Keratinocyte (primary cell): ENCODE results near the gene MNAT1. TPM values are rescaled to one million over a fixed set of nuclear protein-coding genes. Genes with fewer than 3 reads are reported as not detected.

Experiments used
- DNase-seq: peaks from one replicate; pipeline ENCODE4 v3.0.0-alpha.2; 2011; ENCODE audit warnings: low read depth, missing footprints, low spot score
- FAIRE-seq: peaks from 2 replicates; lab custom pipeline; 2011; peaks lifted over from hg19 to GRCh38; lab: Jason Lieb, UNC
- H2AFZ ChIP-seq: 2 replicates; pipeline ENCODE4 v1.6.0; 2012; ENCODE audit warnings: low read length, control low read depth, inconsistent platforms; ENCODE audit not compliant: control insufficient read depth
- H3K27ac ChIP-seq: 2 replicates; pipeline ENCODE4 v1.5.1; 2011; ENCODE audit warnings: low read length; ENCODE audit not compliant: control insufficient read depth, insufficient read depth
- H3K27me3 ChIP-seq: 3 replicates; pipeline ENCODE4 v1.6.0; 2011; ENCODE audit warnings: low read length; ENCODE audit not compliant: control insufficient read depth, insufficient read depth; ENCODE audit errors: extremely low read depth
- H3K36me3 ChIP-seq, 2 experiments: 2 replicates in 1 of 2; 3 replicates in 1 of 2; pipeline ENCODE4 v1.5.1; 2011; ENCODE audit warnings: low read length in 2 of 2, mild to moderate bottlenecking in 1 of 2; ENCODE audit not compliant: control insufficient read depth in 2 of 2, insufficient read depth in 2 of 2; ENCODE audit errors: extremely low read depth in 1 of 2
- H3K4me1 ChIP-seq: 3 replicates; pipeline ENCODE4 v1.5.1; 2011; ENCODE audit warnings: low read length; ENCODE audit not compliant: control insufficient read depth, insufficient read depth; ENCODE audit errors: extremely low read depth
- H3K4me2 ChIP-seq: 3 replicates; pipeline ENCODE4 v1.6.0; 2011; ENCODE audit warnings: low read depth, low read length; ENCODE audit not compliant: control insufficient read depth, insufficient read depth; ENCODE audit errors: extremely low read depth
- H3K4me3 ChIP-seq, 3 experiments: fragments of 200-600 bp in 1 of 3; sonication (generic) in 1 of 3; 2 replicates in 2 of 3; 3 replicates in 1 of 3; pipeline ENCODE4 v1.5.1; 2011 to 2016; ENCODE audit warnings: low read length in 3 of 3, mild to moderate bottlenecking in 3 of 3, control low read depth in 2 of 3, inconsistent platforms in 1 of 3, low read depth in 1 of 3, mixed read lengths in 1 of 3, mixed run types in 1 of 3, moderate library complexity in 1 of 3; ENCODE audit not compliant: control insufficient read depth in 2 of 3, insufficient read depth in 2 of 3; ENCODE audit errors: extremely low read depth in 1 of 3
- H3K79me2 ChIP-seq: 2 replicates; pipeline ENCODE4 v1.6.0; 2012; ENCODE audit warnings: low read length; ENCODE audit not compliant: control insufficient read depth, insufficient read depth
- H3K9ac ChIP-seq: 3 replicates; pipeline ENCODE4 v1.6.0; 2011; ENCODE audit warnings: low read length; ENCODE audit not compliant: control insufficient read depth, insufficient read depth; ENCODE audit errors: extremely low read depth
- H3K9me1 ChIP-seq: 3 replicates; pipeline ENCODE4 v1.6.0; 2011; ENCODE audit warnings: low read length; ENCODE audit not compliant: control insufficient read depth, insufficient read depth; ENCODE audit errors: extremely low read depth
- H3K9me3 ChIP-seq: 2 replicates; pipeline ENCODE4 v1.5.1; 2012; ENCODE audit warnings: low read depth, low read length; ENCODE audit not compliant: control insufficient read depth
- H4K20me1 ChIP-seq: 3 replicates; pipeline ENCODE4 v1.6.0; 2011; ENCODE audit warnings: low read length; ENCODE audit not compliant: control insufficient read depth, insufficient read depth; ENCODE audit errors: extremely low read depth
- CTCF ChIP-seq, 3 experiments: IDR thresholded peaks in 1 of 3; conservative IDR thresholded peaks in 1 of 3; optimal IDR thresholded peaks in 1 of 3; 2 replicates in 2 of 3; 3 replicates in 1 of 3; pipeline versions ENCODE3 to v1.5.1; 2011; ENCODE audit warnings: low read length in 3 of 3, mild to moderate bottlenecking in 3 of 3, moderate library complexity in 2 of 3, control low read depth in 1 of 3, inconsistent platforms in 1 of 3; ENCODE audit not compliant: insufficient read depth in 2 of 3; ENCODE audit errors: extremely low read depth in 1 of 3
- EZH2 ChIP-seq: IDR thresholded peaks from one replicate; pipeline ENCODE4 v1.6.1; 2012; ENCODE audit warnings: inconsistent platforms, mild to moderate bottlenecking, low read length, moderate library complexity
- dilution Hi-C: fragments of 300-500 bp; cut with MboI; formaldehyde crosslinking; loops from one replicate; pipeline ENCODE4 v1.7.0; 2020; ENCODE audit warnings: low sequenced_read_pairs; ENCODE audit not compliant: extremely low pct_ligation_motif_present
- polyA plus RNA-seq, 5 experiments: library from polyadenylated mRNA; depleted of rRNA in 3 of 5; stranded (reverse) in 3 of 5; stranded (forward) in 1 of 5; unstranded in 1 of 5; fragments of >200 nt; gene quantifications; 1 replicate in 1 of 5; 2 replicates in 3 of 5; 3 replicates in 1 of 5; pipeline versions ENCODE4 v1.2.1 to v1.2.3, GENCODE V29; 2011 to 2012; ENCODE audit warnings: missing spikeins in 2 of 5, low read depth in 1 of 5, low replicate concordance in 1 of 5

Gene MNAT1
- polyA plus RNA-seq, 1 donor (not counting 4 experiments of a cell fraction or from before 2014, with no cell fraction given): 79.5 TPM

- dilution Hi-C loops: no loop called here
- Histone ChIP-seq H4K20me1 (no peaks in the 10 kb centered on the region), H3K27ac (no peak overlapping the region), H3K79me2 (no peaks in the 10 kb centered on the region), H3K9ac (no peak overlapping the region), H3K4me3 (no peak overlapping the region), H3K9me1 (no peaks in the 10 kb centered on the region), H3K9me3 (no peaks in the 10 kb centered on the region), H3K4me2 (no peak overlapping the region), H3K36me3 (no peaks in the 10 kb centered on the region), H2AFZ (no peak overlapping the region), H3K4me1 (no peaks in the 10 kb centered on the region), H3K27me3 (no peaks in the 10 kb centered on the region)
- no peak for TF ChIP-seq EZH2
- no peak for TF ChIP-seq CTCF (optimal IDR thresholded peaks at IDR 0.05 in 1 of 3, IDR thresholded peaks at IDR 0.05 in 1 of 3, conservative IDR thresholded peaks at IDR 0.05 in 1 of 3; ENCODE audit: extremely low read depth in 1 of 3, insufficient read depth in 2 of 3, low read length in 3 of 3)
- no peak for DNase-seq
- FAIRE-seq: no peak
Measured at GRCh38 chr14:60946773-60947172, 212.2 kb downstream of the MNAT1 start.

GRCh38 chr14:60951776-60952435 lies 217.3 kb downstream of the MNAT1 start:
- no peaks in the 10 kb centered on the region for H3K4me1 ChIP-seq
- H3K79me2 ChIP-seq: no peaks in the 10 kb centered on the region
- H3K36me3 ChIP-seq: no peaks in the 10 kb centered on the region
- FAIRE-seq (no peak), DNase-seq (no peak)
- no peak overlapping the region for H2AFZ ChIP-seq
- H3K9ac ChIP-seq: no peak overlapping the region
- no peaks in the 10 kb centered on the region for H3K9me1 ChIP-seq
- H3K27ac ChIP-seq: no peak overlapping the region
- dilution Hi-C loops: no loop called here
- no peaks in the 10 kb centered on the region for H4K20me1 ChIP-seq
- H3K4me3 ChIP-seq: no peak overlapping the region
- H3K27me3 ChIP-seq: no peaks in the 10 kb centered on the region
- no peaks in the 10 kb centered on the region for H3K9me3 ChIP-seq
- no peak overlapping the region for H3K4me2 ChIP-seq
- TF ChIP-seq CTCF (optimal IDR thresholded peaks at IDR 0.05 in 1 of 3, IDR thresholded peaks at IDR 0.05 in 1 of 3, conservative IDR thresholded peaks at IDR 0.05 in 1 of 3; ENCODE audit: extremely low read depth in 1 of 3, insufficient read depth in 2 of 3, low read length in 3 of 3) (no peak), EZH2 (no peak)
